Caco-2 (cell line): ENCODE data around the gene CACNA1C. TPM values are rescaled to one million over a fixed set of nuclear protein-coding genes. Genes with fewer than 3 reads are reported as not detected.

Experiments used
- BruUV-seq: library from RNA; stranded (reverse); fragments of 400-500 nt; replicated peaks from 2 replicates; lab custom pipeline; 2021; lab: Mats Ljungman, UMichigan
- CTCF ChIA-PET: fragments of 300-600 bp; sonication (Branson Sonifier 250); formaldehyde crosslinking; loops from one replicate; lab custom pipeline; 2022; ENCODE audit warnings: antibody characterized with exemption; lab: Charles Lee
- POLR2A ChIA-PET: fragments of 300-600 bp; sonication (Branson Sonifier 250); formaldehyde crosslinking; loops from one replicate; lab custom pipeline; 2022; ENCODE audit warnings: antibody characterized with exemption; lab: Charles Lee
- DNase-seq, 2 experiments: peaks; one replicate each; pipeline versions ENCODE4 v3.0.0 to v3.0.0-alpha.2; 2020 to 2022
- H3K27me3 ChIP-seq: replicated peaks from 2 replicates; pipeline ENCODE4 v1.6.0; 2011; ENCODE audit warnings: low read length; ENCODE audit not compliant: control insufficient read depth, insufficient read depth
- H3K36me3 ChIP-seq: 2 replicates; pipeline ENCODE4 v1.5.1; 2011; ENCODE audit warnings: low read length; ENCODE audit not compliant: control insufficient read depth, insufficient read depth
- H3K4me1 ChIP-seq: fragments of 250-450 bp; sonication (Bioruptor Pico); 2 replicates; pipeline ENCODE4 v1.5.1; 2020; ENCODE audit warnings: mild to moderate bottlenecking
- H3K4me3 ChIP-seq: 2 replicates; pipeline ENCODE4 v1.5.1; 2011; ENCODE audit warnings: low read depth, mild to moderate bottlenecking, control low read depth, low read length
- H3K9me3 ChIP-seq: fragments of 250-450 bp; sonication (Bioruptor Pico); 2 replicates; pipeline ENCODE4 v1.5.1; 2020; ENCODE audit warnings: mild to moderate bottlenecking, moderate library complexity
- H3K27ac Mint-ChIP-seq: one replicate; pipeline ENCODE4 v1.8.0; 2022; ENCODE audit warnings: mixed read lengths; ENCODE audit not compliant: unreplicated experiment
- H3K27me3 Mint-ChIP-seq: one replicate; pipeline ENCODE4 v1.8.0; 2022; ENCODE audit warnings: mixed read lengths; ENCODE audit not compliant: insufficient read depth, unreplicated experiment
- H3K36me3 Mint-ChIP-seq: one replicate; pipeline ENCODE4 v1.8.0; 2022; ENCODE audit warnings: mild to moderate bottlenecking, mixed read lengths; ENCODE audit not compliant: insufficient read depth, unreplicated experiment
- H3K4me1 Mint-ChIP-seq: one replicate; pipeline ENCODE4 v1.8.0; 2022; ENCODE audit warnings: low read depth, mixed read lengths; ENCODE audit not compliant: unreplicated experiment
- H3K4me3 Mint-ChIP-seq: one replicate; pipeline ENCODE4 v1.8.0; 2022; ENCODE audit warnings: mild to moderate bottlenecking, moderate library complexity, mixed read lengths; ENCODE audit not compliant: unreplicated experiment
- H3K9me3 Mint-ChIP-seq: one replicate; pipeline ENCODE4 v1.8.0; 2022; ENCODE audit warnings: mixed read lengths; ENCODE audit not compliant: unreplicated experiment
- intact Hi-C: fragments of 100-400 bp; cut with micrococcal nuclease; formaldehyde crosslinking; loops from one replicate; pipeline ENCODE4 v1.10.0; 2022; ENCODE audit not compliant: unreplicated experiment
- total RNA-seq: library from RNA; stranded (reverse); gene quantifications from 2 replicates; pipeline ENCODE4 v1.2.3, GENCODE V29; 2022
- TF ChIP-seq, protein P1 (sequence below), 2 experiments: fragments of 200-600 bp in 1 of 2; IDR thresholded peaks; 1 replicate in 1 of 2; 2 replicates in 1 of 2; pipeline versions ENCODE4 v1.5.1 to v1.8.0; 2011 to 2022; ENCODE audit warnings: antibody characterized with exemption in 1 of 2, control low read depth in 1 of 2, inconsistent platforms in 1 of 2, low read depth in 1 of 2, low read length in 1 of 2, mild to moderate bottlenecking in 1 of 2, moderate library complexity in 1 of 2; ENCODE audit not compliant: insufficient read depth in 1 of 2, severe bottlenecking in 1 of 2, unreplicated experiment in 1 of 2

The CACNA1C gene
- total RNA-seq, 1 experiment from 2014 or later = not detected

DNA sequence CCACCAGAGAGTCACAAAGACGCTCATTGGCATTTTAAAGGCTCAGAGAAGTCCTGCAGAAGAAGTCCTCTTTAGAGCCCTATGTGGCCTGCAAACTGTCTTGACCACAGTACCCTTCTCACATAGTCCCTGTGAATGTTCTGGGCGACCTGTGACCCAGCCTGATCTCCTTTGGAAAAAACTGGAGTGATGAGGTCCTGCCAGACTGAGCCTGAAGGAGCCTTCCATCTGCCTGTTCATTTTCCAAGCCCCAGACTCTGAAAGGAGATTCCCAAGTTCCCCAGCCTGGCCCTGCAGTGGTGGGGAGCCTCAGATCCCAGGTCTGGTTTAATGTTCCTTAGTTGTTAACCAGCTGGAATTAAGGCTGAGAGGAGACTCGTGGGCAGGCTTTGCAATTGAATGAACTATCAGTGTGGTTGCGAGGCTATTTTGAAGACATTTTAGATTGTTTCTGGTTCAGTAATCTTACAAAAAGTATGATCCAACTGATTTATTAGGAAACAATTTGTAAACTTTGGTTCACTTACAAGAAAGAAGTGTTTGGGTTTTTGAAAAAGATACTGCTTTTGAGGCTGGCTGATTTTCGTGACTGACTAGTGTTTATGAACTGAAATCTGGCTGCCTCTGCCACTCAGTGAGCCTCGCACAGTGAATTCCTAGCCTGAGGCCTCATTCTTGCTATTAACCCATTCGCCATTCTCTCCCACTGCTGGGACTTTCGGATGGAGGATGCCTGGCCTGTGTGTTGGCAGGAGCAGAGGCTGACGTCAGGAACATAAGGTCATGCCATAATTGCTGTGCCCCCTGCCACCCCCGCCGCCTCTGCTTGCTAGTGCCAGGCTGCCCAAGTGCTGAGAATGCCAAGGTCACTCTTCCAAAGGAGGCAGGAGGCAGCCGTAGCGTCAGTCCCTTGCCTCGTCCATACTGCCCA lies 249.0 kb downstream of the CACNA1C start:
- intact Hi-C loops = no loop called here
- H3K9me3 ChIP-seq = no peaks in the 10 kb centered on the region
- Mint-ChIP-seq H3K4me3 (no peak overlapping the region), H3K4me1 (no peaks in the 10 kb centered on the region), H3K9me3 (no peaks in the 10 kb centered on the region), H3K27me3 (peaks cover 37% of the 10 kb centered on the region), H3K36me3 (no peaks in the 10 kb centered on the region), H3K27ac (no peak overlapping the region)
- CTCF ChIA-PET = no interaction called here
- POLR2A ChIA-PET = no interaction called here
- no peaks in the 10 kb centered on the region for H3K4me1 ChIP-seq
- DNase-seq = no peak
- no peaks in the 10 kb centered on the region for H3K36me3 ChIP-seq
- no peak overlapping the region for H3K4me3 ChIP-seq
- TF ChIP-seq, protein P1, sequence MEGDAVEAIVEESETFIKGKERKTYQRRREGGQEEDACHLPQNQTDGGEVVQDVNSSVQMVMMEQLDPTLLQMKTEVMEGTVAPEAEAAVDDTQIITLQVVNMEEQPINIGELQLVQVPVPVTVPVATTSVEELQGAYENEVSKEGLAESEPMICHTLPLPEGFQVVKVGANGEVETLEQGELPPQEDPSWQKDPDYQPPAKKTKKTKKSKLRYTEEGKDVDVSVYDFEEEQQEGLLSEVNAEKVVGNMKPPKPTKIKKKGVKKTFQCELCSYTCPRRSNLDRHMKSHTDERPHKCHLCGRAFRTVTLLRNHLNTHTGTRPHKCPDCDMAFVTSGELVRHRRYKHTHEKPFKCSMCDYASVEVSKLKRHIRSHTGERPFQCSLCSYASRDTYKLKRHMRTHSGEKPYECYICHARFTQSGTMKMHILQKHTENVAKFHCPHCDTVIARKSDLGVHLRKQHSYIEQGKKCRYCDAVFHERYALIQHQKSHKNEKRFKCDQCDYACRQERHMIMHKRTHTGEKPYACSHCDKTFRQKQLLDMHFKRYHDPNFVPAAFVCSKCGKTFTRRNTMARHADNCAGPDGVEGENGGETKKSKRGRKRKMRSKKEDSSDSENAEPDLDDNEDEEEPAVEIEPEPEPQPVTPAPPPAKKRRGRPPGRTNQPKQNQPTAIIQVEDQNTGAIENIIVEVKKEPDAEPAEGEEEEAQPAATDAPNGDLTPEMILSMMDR (IDR thresholded peaks at IDR 0.05; ENCODE audit: insufficient read depth in 1 of 2, low read depth in 1 of 2, low read length in 1 of 2, severe bottlenecking in 1 of 2, unreplicated experiment in 1 of 2) = no peak
- no TSS peak for BruUV-seq
- H3K27me3 ChIP-seq = peaks cover 2% of the 10 kb centered on the region

DNA sequence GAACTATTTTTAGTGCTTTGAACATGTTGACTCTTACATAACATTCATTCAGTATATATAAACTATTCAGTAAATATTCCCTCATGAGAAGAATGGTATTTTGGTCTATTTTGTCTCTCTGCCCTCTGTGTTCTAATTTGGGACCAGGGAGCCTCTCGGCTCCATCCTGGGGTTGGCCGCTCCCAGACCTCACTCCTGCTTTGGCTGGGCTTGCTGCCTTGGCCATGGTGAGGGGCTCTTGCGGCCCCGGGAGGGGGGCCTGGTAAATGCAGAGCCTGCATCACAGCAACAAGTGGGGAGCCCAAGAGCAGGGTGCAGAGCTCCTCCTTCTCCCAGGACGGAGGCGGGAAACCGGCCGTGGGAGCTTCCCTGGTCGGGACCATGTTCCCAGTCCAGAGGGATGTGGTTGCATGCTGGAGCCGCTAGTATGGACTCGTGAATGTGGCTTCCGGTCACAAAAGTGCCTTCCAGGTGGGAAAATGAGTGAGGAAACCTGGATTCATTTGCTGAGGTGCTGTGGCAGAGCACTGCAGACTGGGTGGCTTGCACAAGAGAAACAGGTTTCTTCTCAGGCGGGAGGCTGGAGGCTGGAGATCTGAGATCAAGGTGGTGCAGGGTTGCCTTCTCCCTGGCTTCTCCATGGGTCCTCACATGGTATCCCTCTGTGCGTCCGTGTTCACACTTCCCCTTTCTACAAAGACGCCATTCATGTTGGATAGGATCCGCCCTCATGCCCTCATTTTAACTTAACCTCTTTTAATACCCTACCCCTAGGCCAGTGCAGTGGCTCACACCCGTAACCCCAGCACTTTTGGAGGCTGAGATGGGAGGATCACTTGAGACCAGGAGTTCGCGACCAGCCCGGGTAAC lies 250.2 kb downstream of the CACNA1C start:
- H3K27ac Mint-ChIP-seq = no peak overlapping the region
- BruUV-seq = no TSS peak

DNA sequence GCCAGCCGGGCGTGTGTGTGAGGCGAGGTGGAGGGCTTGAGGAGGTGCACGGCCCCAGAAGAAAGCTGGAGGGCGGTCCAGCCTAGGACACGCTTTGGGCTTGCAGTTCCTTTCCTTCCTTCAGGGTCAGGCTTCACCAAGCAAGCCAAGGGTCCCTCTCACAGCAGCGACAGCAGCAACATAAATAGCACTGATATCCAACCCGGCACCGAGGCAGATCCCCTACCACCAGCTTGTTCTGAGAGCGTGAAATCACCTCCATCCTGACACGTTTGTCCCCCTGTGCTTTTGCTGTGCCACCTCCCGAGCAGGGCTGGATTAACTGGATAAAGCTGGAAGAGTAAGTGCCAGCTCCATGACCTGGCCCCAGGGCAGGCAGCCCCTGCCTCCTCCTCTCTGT lies 251.4 kb downstream of the CACNA1C start:
- no peaks in the 10 kb centered on the region for H3K9me3 Mint-ChIP-seq
- BruUV-seq = no TSS peak
- H3K4me3 Mint-ChIP-seq = no peak overlapping the region
- intact Hi-C loops = no loop called here
- ChIA-PET POLR2A (no interaction called here), CTCF (no interaction called here)
- H3K27me3 Mint-ChIP-seq = peaks cover 32% of the 10 kb centered on the region
- no peaks in the 10 kb centered on the region for H3K4me1 Mint-ChIP-seq
- no peaks in the 10 kb centered on the region for H3K36me3 Mint-ChIP-seq
- no peak overlapping the region for H3K27ac Mint-ChIP-seq
- Histone ChIP-seq H3K4me3 (no peak overlapping the region), H3K36me3 (no peaks in the 10 kb centered on the region), H3K9me3 (0 out of 2 replicates have a peak, but pooled peaks cover 3% of the 10 kb centered on the region), H3K27me3 (peaks cover 2% of the 10 kb centered on the region), H3K4me1 (no peaks in the 10 kb centered on the region)
- TF ChIP-seq, protein P1 (IDR thresholded peaks at IDR 0.05; ENCODE audit: insufficient read depth in 1 of 2, low read depth in 1 of 2, low read length in 1 of 2, severe bottlenecking in 1 of 2, unreplicated experiment in 1 of 2) = no peak
- no peak for DNase-seq

More for the DNA sequence above, 250.2 kb downstream of the CACNA1C start:
- H3K27me3 ChIP-seq = peaks cover 2% of the 10 kb centered on the region
- no peak overlapping the region for H3K4me3 ChIP-seq
- CTCF ChIA-PET = no interaction called here
- TF ChIP-seq, protein P1 (IDR thresholded peaks at IDR 0.05; ENCODE audit: insufficient read depth in 1 of 2, low read depth in 1 of 2, low read length in 1 of 2, severe bottlenecking in 1 of 2, unreplicated experiment in 1 of 2) = no peak
- peaks cover 29% of the 10 kb centered on the region for H3K27me3 Mint-ChIP-seq
- no peaks in the 10 kb centered on the region for H3K4me1 ChIP-seq
- no peaks in the 10 kb centered on the region for H3K9me3 Mint-ChIP-seq
- intact Hi-C loops = no loop called here
- DNase-seq = no peak
- no peaks in the 10 kb centered on the region for H3K9me3 ChIP-seq
- H3K36me3 ChIP-seq = no peaks in the 10 kb centered on the region
- no peaks in the 10 kb centered on the region for H3K36me3 Mint-ChIP-seq
- no peak overlapping the region for H3K4me3 Mint-ChIP-seq
- no peaks in the 10 kb centered on the region for H3K4me1 Mint-ChIP-seq
- POLR2A ChIA-PET = no interaction called here
